HG02642 (cell line): Measurements from ENCODE around the gene GALNT6.
"Not testable (repeated sequence)": the region's sequence is repeated elsewhere in the genome, so short reads cannot be mapped to it uniquely, and the experiment has no call there.

Source experiments
- ATAC-seq: cut with Tn5 transposase; IDR thresholded peaks from one replicate; pipeline ENCODE4 v1.9.1; 2021; ENCODE audit warnings: mild to moderate bottlenecking; ENCODE audit not compliant: unreplicated experiment, poor library complexity

GALNT6 gene

GRCh38 chr12:51328587-51328986, 62.6 kb downstream of the GALNT6 start:
- no peak for ATAC-seq

DNA sequence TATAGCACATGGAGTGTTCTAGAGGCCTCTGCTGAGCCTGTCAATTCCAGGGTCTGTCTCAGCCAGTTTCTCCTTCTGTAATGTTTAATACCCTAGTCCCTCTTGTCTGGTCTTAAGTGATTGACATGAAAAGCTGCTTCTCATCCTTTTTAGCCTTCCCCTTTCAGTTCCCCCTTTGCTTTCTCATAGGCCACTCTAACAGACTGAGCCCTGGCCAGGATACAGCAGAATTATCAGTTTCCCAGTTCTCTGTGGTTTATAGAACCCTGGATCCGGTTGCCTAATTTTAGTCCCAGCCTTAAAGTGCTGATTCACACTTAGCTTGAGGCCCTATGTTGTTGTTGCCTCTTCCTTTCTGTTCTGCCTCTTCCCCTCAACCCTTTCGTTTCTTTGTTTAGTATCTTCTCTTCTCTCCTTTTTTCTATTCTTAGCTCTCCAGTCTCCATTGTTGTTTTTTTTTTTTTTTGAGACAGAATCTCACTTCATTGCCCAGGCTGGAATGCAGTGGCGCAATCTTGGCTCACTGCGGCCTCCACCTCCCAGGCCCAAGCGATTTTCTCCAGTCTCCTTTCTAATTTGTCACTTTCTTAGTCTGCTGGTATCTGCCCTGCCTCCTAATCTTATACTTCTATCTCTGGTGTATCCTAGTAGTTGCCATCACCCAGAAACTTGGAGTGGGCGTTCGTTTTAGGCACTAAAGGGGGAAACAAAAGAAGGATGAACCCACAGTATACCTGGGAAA, 64.3 kb downstream of the GALNT6 start:
- ATAC-seq: peak; percentile 34

DNA sequence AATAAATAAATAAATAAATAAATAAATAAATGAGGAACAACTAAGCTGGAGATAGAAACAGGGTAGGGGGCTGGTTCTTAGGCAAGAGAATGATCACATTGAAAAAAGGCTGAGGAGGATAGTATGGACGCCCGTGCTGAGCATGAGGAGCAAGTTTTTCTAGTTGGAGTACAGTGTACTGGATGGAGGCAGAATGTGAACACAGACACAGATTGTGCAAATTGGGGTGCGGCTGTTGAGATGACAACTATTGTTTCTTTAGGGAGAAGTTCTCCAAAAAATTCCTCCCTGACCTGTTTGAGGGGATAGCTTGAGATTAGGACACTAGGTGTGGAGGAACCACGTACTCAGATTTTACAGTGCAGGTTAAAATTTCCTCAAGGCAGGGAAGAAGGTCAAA, 66.3 kb downstream of the GALNT6 start:
- no peak for ATAC-seq

DNA sequence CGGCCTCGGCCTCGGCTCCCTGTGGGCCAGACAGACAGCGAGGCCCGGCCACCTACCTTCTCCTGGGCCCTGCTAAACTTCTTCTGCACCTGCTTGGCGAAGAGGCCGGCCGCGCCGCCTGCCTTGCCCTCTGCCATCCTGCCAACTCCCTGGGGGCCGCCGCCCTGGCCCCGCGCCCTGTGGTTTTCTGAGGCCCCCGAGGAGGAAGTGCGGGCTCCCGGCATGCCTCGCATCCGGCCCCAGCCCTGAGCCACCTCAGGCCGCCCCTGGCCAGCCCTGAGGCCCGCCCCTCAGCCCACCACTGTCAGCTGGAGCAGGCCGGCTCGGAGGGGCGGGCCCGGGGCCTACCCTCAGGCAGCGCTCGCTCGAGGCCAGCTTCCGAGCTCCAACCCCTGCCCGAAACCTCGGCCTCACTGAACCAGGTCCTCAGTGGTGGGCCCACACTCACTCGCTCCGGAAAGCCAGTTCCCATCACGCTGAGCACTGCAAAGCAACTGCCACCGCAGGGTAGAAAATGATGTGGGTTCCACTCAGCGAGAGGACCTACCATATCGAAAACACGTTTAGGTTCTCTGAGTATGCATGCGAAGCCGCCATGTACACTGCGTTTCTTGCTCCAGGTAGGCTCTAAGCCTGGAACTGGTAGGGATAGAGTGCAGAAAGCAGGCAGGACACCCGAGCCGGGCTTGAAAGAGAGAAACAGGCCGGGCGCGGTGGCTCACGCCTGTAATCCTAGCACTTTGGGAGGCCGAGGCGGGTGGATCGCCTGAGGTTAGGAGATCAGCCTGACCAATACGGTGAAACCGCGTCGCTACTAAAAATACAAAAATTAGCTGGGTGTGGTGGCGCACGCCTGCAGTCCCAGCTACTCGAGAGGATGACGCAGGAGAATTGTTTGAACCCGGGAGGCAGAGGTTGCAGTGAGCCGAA, 67.0 kb downstream of the GALNT6 start, which contains the start of gene BIN2:
TSS of gene BIN2 (minus strand) at position 209 of the 930 bp plus-strand sequence. CDS start at position 137, 72 bp downstream.
- ATAC-seq: peak; percentile 70

DNA sequence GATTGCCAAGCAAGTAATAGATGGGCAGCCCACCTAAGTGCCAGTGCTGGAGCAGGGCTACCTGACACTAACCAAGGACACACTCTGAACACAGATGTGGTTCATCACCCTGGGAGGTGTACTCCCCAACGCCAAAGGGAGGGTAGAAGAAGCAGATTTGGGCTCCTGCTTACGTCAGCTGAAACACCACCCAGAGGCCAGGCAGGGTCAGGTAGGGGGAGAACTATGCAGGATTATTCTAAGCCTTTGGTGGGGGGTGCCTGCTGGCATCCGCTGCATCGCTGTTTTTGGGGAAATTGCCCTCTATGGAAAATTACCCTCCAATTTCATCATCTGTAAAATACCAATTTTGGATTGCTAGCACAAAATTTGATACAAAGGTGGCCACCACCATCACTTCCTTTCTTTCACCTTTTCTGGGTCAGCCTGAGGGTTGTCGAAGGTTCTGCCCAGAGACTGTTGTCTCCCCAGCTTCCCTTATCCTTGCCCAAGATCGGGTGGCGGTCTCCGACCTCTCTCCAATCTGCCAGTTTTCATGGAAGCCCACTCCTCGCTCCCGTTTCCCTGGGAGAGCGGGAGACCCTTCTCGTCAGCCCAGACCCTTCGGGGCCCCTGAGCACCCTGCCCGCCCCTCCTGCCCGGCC, 67.8 kb downstream of the GALNT6 start:
- peak; percentile 17 for ATAC-seq

DNA sequence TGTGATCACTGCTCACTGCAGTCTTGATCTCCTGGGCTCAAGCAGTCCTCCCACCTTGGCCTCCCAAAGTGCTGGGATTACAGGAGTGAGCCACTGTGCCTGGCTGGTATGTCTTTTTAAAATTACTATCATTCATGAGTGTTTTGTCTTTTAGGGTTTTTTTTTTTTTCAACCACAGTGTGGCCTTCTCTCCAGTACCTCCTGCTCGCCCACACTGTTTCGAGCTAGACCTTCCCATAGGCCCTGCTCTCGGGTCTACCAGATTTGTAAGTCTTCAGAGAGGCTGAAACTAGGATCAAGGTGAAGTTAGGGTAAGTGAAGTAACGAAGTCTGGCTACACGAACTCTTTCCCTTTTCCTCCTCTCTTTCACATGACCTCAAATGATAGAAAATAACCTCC, 68.8 kb downstream of the GALNT6 start:
- no peak for ATAC-seq

- ATAC-seq: no peak
Observed at GRCh38 chr12:51321882-51322281, 69.3 kb downstream of the GALNT6 start.

DNA sequence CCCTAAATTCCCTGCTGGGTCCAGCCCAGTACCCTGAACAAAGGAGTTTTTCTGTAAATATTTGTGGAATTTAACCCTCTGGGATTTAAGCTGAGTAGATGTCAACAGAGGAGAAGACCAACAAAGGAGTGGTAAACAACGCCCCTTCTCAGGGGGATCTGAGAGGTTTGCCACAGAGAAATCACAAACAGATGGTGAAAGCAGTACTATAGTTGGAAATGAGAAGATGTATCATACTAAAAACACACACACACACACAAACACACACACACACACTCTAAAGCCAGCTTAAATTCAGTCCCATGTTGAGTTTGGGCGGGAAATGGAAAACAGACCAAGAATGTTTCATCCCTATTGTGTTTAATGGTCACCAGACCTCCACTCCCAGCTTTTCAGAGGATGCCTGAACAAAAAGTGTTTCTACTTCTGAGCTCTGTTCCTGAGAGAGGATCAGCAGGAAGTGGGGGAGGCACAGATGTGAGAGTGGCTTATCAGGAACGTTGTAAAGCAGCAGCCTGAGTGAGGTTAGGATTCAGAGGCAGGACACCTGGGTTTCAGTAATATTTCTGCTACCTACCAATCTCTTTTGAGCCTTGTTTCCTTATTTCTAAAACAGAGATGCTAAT, 70.4 kb downstream of the GALNT6 start:
- no peak for ATAC-seq

DNA sequence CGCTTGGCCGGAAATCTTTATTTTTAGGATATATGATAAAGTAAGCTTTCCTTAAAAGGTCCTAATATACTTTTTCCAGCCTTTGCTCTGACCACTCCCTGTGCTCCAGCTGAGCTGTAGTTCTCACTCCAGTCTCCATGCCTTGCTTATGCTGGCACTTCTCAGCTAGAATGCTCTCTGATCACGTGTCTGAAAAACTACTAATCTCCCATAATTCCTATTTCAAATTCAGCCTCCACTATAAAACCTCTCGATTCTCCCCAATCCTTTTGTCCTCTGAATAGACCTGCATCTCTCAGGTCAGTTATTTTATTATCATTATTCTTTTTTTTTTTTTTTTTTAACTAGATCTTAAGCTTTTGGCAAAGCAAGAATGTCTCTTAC, 70.9 kb downstream of the GALNT6 start:
- no peak for ATAC-seq

- peak; percentile 37 for ATAC-seq
Observed at GRCh38 chr12:51318846-51319599, 72.2 kb downstream of the GALNT6 start.

- ATAC-seq: not testable (repeated sequence)
Observed at GRCh38 chr12:51318057-51318806, 73.0 kb downstream of the GALNT6 start.

GRCh38 chr12:51311389-51311788, 79.8 kb downstream of the GALNT6 start:
- no peak for ATAC-seq

DNA sequence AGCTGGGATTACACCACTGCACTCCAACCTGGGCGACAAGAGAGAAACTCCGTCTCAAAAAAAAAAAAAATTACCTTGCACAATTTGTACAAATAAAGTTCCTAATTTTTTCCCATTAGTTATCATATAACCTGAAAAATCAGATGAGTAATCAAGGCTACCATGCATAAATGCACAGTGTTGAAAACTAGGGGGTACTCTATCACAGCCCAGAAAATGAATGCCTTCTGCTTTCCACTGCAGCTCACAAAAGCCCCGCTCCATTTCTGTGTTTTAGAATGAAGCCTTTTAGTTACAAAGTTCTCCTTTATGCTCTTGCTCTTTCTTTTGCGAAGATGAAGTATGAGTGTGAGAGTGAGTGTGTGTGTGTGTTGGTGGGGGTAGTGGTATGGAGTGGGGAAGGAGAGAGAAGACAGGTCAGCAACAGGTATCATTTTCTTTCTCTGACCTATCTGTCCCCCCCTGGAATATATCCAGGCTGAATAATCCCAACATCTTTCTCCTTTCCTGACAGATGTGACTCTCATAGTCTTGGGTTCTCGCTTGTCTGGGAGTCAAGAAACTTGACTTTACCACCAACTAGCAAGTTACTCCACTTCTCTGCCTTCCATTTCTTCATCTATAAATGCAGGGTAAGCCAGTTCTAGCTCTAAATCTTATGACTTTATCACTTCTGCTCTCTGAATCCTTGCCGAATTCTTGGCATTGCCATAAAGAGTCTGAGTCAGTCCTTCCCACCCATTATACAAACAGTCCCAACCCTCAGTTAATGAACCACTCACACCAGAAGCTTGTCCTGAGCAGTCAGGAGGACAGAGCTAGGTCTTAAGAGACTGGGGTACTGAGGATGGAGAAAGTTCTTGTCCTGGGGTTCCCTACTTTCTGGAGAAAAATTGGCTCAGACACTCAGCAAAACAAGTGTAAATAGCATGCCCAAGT, 83.3 kb downstream of the GALNT6 start:
- ATAC-seq: no peak

GRCh38 chr12:51306507-51306906, 84.7 kb downstream of the GALNT6 start:
- no peak for ATAC-seq
